Measurements from ENCODE around the gene SEPTIN6.

Gene SEPTIN6

GRCh38 chrX:119647552-119648420, 45.2 kb downstream of the SEPTIN6 start:
- DNase-seq = peak in 1 of 6 experiments; percentile 1

DNA sequence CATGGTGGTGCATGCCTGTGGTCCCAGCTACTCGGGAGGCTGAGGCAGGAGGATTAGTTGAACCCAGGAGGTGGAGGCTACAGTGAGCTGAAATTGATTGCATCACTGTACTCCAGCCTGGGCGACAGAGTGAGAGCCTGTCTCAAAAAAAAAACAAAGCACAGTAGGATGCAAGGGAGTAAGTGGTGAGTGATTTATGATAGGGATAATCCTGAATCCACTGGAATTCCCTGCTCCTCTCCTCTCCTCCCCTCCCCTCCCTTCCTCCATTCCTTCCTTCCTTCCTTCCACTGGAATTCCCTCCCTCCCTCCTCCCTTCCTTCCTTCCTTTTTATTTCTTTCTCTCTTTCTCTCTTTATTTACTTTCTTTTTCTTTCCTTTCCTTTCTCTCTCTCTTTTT, 45.9 kb downstream of the SEPTIN6 start:
- no peak for DNase-seq

- DNase-seq = no peak
Measured at GRCh38 chrX:119646515-119646914, 46.5 kb downstream of the SEPTIN6 start.

DNA sequence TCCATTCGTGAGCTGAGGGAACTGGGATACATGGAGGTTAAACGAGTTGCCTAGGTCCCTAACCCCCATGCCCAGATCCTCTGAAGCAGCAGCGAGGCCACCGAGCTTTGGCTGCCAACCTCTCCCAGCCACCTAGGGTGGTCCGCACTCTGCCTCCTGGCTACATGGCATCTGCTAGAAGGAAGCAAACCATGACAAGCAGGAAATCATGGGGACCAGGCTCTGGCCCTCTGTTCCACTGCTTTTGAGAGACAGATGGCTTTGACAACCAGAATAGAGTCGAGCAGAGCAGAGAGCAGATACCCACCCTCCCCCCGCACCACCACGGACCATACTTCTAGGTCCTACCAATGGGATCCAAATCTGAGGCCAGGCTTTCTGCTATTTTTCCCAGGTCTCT, 49.3 kb downstream of the SEPTIN6 start:
- no peak for DNase-seq
